Spleen (tissue), 11 donors: ENCODE measurements around the gene BACE2. TPM values are rescaled to one million over a fixed set of nuclear protein-coding genes. Genes with fewer than 3 reads are reported as not detected.
A peak's percentile ranks its signal among the peaks of the same experiment; 100 is the strongest.

Experiments
- DNase-seq: peaks from one replicate; pipeline ENCODE4 v3.0.0-alpha.2; 2020
- H3K27ac ChIP-seq, 8 donors: fragments of 200-600 bp; sonication (generic) in 7 of 8; 1 replicate in 4 of 8; 2 replicates in 4 of 8; pipeline versions ENCODE4 v1.5.0 to v1.8.0; 2016 to 2021; ENCODE audit warnings: inconsistent platforms in 4 of 8, mild to moderate bottlenecking in 4 of 8, moderate library complexity in 1 of 8
- H3K27me3 ChIP-seq, 7 donors: fragments of 200-600 bp; sonication (generic) in 6 of 7; replicated peaks in 1 of 7; 1 replicate in 4 of 7; 2 replicates in 3 of 7; pipeline versions ENCODE4 v1.5.0 to v1.8.0; 2016 to 2021; ENCODE audit warnings: inconsistent platforms in 3 of 7, mild to moderate bottlenecking in 1 of 7
- H3K36me3 ChIP-seq, 6 donors: fragments of 200-600 bp; sonication (generic) in 5 of 6; 1 replicate in 4 of 6; 2 replicates in 2 of 6; pipeline versions ENCODE4 v1.5.0 to v1.8.0; 2016 to 2021; ENCODE audit warnings: inconsistent platforms in 2 of 6
- H3K4me1 ChIP-seq, 6 donors: fragments of 200-600 bp; sonication (generic) in 5 of 6; 1 replicate in 3 of 6; 2 replicates in 3 of 6; pipeline versions ENCODE4 v1.5.0 to v1.8.0; 2016 to 2021; ENCODE audit warnings: inconsistent platforms in 3 of 6
- H3K4me3 ChIP-seq, 8 donors: fragments of 200-600 bp; sonication (generic) in 7 of 8; 1 replicate in 4 of 8; 2 replicates in 4 of 8; pipeline versions ENCODE4 v1.5.0 to v1.8.0; 2016 to 2021; ENCODE audit warnings: inconsistent platforms in 4 of 8, mild to moderate bottlenecking in 4 of 8, moderate library complexity in 2 of 8
- H3K9me3 ChIP-seq, 8 donors: fragments of 200-600 bp; sonication (generic) in 7 of 8; 1 replicate in 4 of 8; 2 replicates in 4 of 8; pipeline versions ENCODE4 v1.5.0 to v1.8.0; 2016 to 2021; ENCODE audit warnings: inconsistent platforms in 4 of 8
- POLR2A ChIP-seq, 3 donors: fragments of 450-650 bp; IDR thresholded peaks; one replicate each; pipeline ENCODE4 v1.5.1; 2017; ENCODE audit warnings: antibody characterized with exemption in 3 of 3, mild to moderate bottlenecking in 1 of 3
- POLR2AphosphoS5 ChIP-seq, 3 donors: sonication (generic); formaldehyde crosslinking; IDR thresholded peaks; one replicate each; pipeline ENCODE4 v1.5.1; 2017; ENCODE audit warnings: antibody characterized with exemption in 3 of 3
- WGBS, 5 donors: extraction: QIAGEN DNeasy Blood & Tissue Kit in 3 of 5; methylation state at CpG; one replicate each; pipeline versions ENCODE4 v1.1.5 to v1.1.7; 2013 to 2018; 5-methylcytosine and 5-hydroxymethylcytosine counted together
- intact Hi-C: fragments of 100-400 bp; cut with DNase I; formaldehyde crosslinking; loops from one replicate; pipeline ENCODE4 v1.15.0; 2023; ENCODE audit warnings: low total_unique reads
- polyA plus RNA-seq, 3 donors: library from polyadenylated mRNA; stranded (reverse); fragments of 200-250 nt; gene quantifications; one replicate each; pipeline ENCODE4 v1.2.1, GENCODE V29; 2013
- total RNA-seq, 7 donors: library from RNA; depleted of rRNA in 3 of 7; stranded (reverse); fragments of >200 nt in 3 of 7; fragmentation: NEBNext Ultra II Directional in 4 of 7; extraction: Animal tissue kit (Norgen Biotek cat#: 25700) in 4 of 7; gene quantifications; one replicate each; pipeline versions ENCODE4 v1.1.0 to v1.2.1, GENCODE V29; 2016 to 2021
- TF ChIP-seq, protein P1 (sequence below), 11 experiments: fragments of 200-600 bp in 7 of 11; fragments of 450-650 bp in 4 of 11; sonication (generic) in 4 of 11; IDR thresholded peaks in 8 of 11; conservative IDR thresholded peaks in 3 of 11; 1 replicate in 7 of 11; 2 replicates in 4 of 11; pipeline versions ENCODE4 v1.4.0 to v1.8.0; 2016 to 2021; ENCODE audit warnings: antibody characterized with exemption in 11 of 11, inconsistent platforms in 4 of 11, mild to moderate bottlenecking in 1 of 11
- donor health status: healthy with polysubstance abuse.
- donor health status: DM: no; HTN: no; CAD: no; lungs with moderate emphysema.
- donor health status: DM: no; HTN: no; CAD: no.
- donor health status: Bipolar disorder and iron deficiency.
- donor health status: healthy.
- donor health status: DM: no; HTN: no; CAD: no.
- donor health status: DM: yes; HTN: yes; CAD: no.

BACE2 gene
- total and polyA plus RNA-seq, 10 donors: 19.4 to 54.7 (median 47.1) TPM

DNA sequence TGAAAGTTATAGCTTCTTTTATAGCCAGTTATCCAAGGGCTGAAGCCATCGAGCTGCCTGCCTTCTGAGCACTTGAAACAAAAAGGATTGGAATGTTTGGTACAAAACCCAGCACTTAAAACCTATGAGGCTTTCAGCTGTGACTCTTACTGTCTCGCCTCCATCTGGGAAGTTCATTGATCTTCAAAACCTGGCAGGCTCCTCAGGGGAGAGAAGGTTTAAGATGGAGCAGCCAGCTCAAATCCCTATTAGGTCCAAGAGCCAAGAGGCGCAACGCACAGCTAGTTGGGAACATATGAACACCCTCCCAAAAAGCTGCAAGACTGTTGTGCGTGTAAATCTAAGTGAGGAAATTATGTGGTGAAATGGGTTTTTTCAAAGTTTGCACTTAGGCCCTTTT, 33.4 kb downstream of the BACE2 start:
- Histone ChIP-seq H3K4me1 (peaks cover 0 to 10% (median 0%) of the 10 kb centered on the region in 6 donors), H3K36me3 (no peaks in the 10 kb centered on the region), H3K27me3 (no peaks in the 10 kb centered on the region), H3K9me3 (no peaks in the 10 kb centered on the region), H3K27ac (no peak overlapping the region), H3K4me3 (no peak overlapping the region)
- 85 to 92% (median 90%) methylated on average over 5 of the region's 5 CpGs for WGBS, 5 donors
- intact Hi-C loops: no loop called here
- no peak for DNase-seq
- no peak for TF ChIP-seq POLR2AphosphoS5 (IDR thresholded peaks at IDR 0.05)
- TF ChIP-seq POLR2A (IDR thresholded peaks at IDR 0.05): no peak

DNA sequence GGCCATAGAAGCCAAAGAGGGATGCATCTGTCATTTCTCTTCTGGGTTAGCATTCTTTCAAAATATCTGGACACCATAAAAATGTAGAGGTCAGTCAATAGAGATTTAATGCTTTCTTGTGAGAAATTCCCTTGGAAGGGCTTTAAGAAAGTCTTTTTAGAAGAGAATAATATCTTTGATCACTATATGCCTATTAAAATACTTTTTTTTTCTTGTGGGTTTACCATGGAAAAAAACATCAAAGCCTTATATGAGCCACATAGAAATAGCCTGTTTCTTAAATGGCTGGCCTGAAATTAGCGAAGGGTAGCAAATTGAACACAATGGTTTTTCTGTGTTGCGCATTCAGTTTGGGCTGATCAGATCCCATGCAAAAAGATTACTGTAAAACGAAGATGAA, 36.8 kb downstream of the BACE2 start:
- Histone ChIP-seq H3K4me3 (no peak overlapping the region), H3K9me3 (no peaks in the 10 kb centered on the region), H3K27ac (no peak overlapping the region), H3K27me3 (no peaks in the 10 kb centered on the region), H3K36me3 (no peaks in the 10 kb centered on the region), H3K4me1 (peaks cover 0 to 16% (median 3%) of the 10 kb centered on the region in 6 donors)
- WGBS, 5 donors: 75 to 93% (median 87%) methylated on average over 3 of the region's 3 CpGs
- TF ChIP-seq POLR2A (IDR thresholded peaks at IDR 0.05): no peak
- TF ChIP-seq, protein P1, sequence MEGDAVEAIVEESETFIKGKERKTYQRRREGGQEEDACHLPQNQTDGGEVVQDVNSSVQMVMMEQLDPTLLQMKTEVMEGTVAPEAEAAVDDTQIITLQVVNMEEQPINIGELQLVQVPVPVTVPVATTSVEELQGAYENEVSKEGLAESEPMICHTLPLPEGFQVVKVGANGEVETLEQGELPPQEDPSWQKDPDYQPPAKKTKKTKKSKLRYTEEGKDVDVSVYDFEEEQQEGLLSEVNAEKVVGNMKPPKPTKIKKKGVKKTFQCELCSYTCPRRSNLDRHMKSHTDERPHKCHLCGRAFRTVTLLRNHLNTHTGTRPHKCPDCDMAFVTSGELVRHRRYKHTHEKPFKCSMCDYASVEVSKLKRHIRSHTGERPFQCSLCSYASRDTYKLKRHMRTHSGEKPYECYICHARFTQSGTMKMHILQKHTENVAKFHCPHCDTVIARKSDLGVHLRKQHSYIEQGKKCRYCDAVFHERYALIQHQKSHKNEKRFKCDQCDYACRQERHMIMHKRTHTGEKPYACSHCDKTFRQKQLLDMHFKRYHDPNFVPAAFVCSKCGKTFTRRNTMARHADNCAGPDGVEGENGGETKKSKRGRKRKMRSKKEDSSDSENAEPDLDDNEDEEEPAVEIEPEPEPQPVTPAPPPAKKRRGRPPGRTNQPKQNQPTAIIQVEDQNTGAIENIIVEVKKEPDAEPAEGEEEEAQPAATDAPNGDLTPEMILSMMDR (IDR thresholded peaks at IDR 0.05 in 8 of 11, conservative IDR thresholded peaks at IDR 0.05 in 3 of 11): no peak
- no peak for TF ChIP-seq POLR2AphosphoS5 (IDR thresholded peaks at IDR 0.05)
- no peak for DNase-seq
- intact Hi-C loops: no loop called here

DNA sequence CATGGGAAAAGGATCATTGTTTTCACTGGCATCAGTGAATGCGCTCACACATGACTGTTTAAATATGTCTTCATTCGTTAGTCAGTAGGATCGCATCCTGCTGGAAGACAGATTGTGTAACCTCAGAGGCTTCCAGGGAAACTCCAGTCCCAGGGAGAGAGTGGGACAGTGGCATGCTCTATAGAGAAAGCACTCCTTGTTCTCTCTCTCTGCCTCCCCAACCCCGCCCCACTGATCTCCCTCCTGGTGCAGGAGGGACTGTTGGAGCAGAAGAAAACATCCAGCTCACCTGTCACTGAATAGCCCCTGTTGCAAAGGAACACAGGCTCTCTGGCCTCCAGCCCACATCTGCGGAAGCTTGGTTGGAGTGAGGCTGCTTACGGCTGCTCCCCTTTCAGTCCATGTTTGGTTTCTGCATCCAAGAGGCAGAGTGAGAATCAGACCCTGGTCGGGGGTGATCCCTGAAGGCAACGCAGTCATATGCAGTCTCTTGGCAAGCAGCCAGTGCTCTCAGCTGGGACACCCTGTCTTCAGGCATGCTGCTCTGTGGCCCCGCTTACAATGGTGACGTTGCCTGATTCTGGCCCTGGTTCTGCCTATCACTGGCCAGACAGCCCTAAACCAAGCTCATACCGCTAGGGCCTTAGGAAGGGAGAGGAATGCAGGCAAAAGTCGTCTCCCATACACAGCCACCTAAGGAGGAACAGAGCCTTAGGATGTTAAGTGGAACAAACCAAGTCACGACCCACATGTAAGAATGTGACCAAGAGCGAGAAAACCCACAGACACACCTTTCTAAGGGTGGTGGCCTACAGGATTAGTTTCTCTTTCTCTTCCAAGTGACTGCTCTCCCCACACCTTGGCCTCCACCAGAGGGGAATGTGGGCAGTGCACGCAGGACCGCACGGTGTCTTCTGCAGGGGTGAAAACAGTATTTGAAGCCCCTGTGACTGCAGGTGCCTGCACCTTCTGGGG, 39.7 kb downstream of the BACE2 start:
- Histone ChIP-seq H3K4me3 (no peak overlapping the region), H3K4me1 (peaks cover 0 to 16% (median 3%) of the 10 kb centered on the region in 6 donors), H3K9me3 (no peaks in the 10 kb centered on the region), H3K27me3 (no peaks in the 10 kb centered on the region), H3K36me3 (peaks cover 0 to 5% (median 0%) of the 10 kb centered on the region in 6 donors), H3K27ac (peak overlapping the region in 5 of 8 donors; percentile 8 to 62 (median 44))
- DNase-seq: no peak
- WGBS, 5 donors: 71 to 81% (median 78%) methylated on average over 17 of the region's 17 CpGs
- intact Hi-C loops: no loop called here
- no peak for TF ChIP-seq POLR2AphosphoS5 (IDR thresholded peaks at IDR 0.05)
- TF ChIP-seq, protein P1 (IDR thresholded peaks at IDR 0.05 in 8 of 11, conservative IDR thresholded peaks at IDR 0.05 in 3 of 11): no peak
- TF ChIP-seq POLR2A (IDR thresholded peaks at IDR 0.05): no peak

DNA sequence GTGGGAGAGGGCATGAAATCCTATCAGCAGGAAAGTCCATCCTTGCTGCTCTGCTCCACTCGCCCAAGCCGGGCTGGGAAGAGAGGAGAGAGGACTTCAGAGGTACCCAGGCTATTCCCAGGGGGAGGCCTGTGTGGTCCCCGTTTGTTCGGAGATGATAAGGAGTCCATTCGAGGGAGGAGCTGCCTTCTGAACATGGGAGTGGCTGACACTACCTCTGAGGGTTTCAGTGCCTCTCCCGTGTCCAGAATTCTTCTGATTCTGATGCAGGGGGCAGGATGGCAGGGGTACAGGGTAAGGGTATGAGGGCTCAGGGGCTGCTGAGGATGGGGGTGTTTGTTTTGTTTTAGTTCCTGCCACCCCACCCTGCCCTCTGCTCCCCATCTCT, 40.4 kb downstream of the BACE2 start:
- peaks cover 0 to 16% (median 3%) of the 10 kb centered on the region in 6 donors for H3K4me1 ChIP-seq
- H3K27ac ChIP-seq: peak overlapping the region in 4 of 8 donors; percentile 33 to 62 (median 52)
- peaks cover 0 to 11% (median 0%) of the 10 kb centered on the region in 6 donors for H3K36me3 ChIP-seq
- TF ChIP-seq, protein P1 (IDR thresholded peaks at IDR 0.05 in 8 of 11, conservative IDR thresholded peaks at IDR 0.05 in 3 of 11): no peak
- TF ChIP-seq POLR2AphosphoS5 (IDR thresholded peaks at IDR 0.05) (no peak), POLR2A (IDR thresholded peaks at IDR 0.05) (no peak)
- intact Hi-C loops: no loop called here
- no peaks in the 10 kb centered on the region for H3K9me3 ChIP-seq
- H3K4me3 ChIP-seq: no peak overlapping the region
- 67 to 83% (median 77%) methylated on average over 6 of the region's 6 CpGs for WGBS, 5 donors
- no peaks in the 10 kb centered on the region for H3K27me3 ChIP-seq
- DNase-seq: no peak
